Coronary artery (tissue), 2 donors: ENCODE data around the gene CD209.

Experiments
- DNase-seq: peaks from one replicate; pipeline ENCODE4 v3.0.0-alpha.2; 2017; ENCODE audit warnings: low spot score
- H3K27ac ChIP-seq, 2 donors: fragments of 200-600 bp; sonication (generic); one replicate each; pipeline ENCODE4 v1.5.1; 2016 to 2019
- H3K4me3 ChIP-seq: fragments of 200-600 bp; sonication (generic); 2 replicates; pipeline ENCODE4 v1.5.1; 2016; ENCODE audit warnings: mild to moderate bottlenecking, moderate library complexity
- TF ChIP-seq, protein P1 (sequence below): fragments of 200-600 bp; sonication (generic); IDR thresholded peaks from one replicate; pipeline ENCODE4 v1.5.1; 2019; ENCODE audit warnings: antibody characterized with exemption

The CD209 gene

GRCh38 chr19:7699417-7700401, 47.6 kb downstream of the CD209 start:
- DNase-seq: no peak
- Histone ChIP-seq H3K4me3 (no peak overlapping the region), H3K27ac (no peak overlapping the region)
- TF ChIP-seq, protein P1, sequence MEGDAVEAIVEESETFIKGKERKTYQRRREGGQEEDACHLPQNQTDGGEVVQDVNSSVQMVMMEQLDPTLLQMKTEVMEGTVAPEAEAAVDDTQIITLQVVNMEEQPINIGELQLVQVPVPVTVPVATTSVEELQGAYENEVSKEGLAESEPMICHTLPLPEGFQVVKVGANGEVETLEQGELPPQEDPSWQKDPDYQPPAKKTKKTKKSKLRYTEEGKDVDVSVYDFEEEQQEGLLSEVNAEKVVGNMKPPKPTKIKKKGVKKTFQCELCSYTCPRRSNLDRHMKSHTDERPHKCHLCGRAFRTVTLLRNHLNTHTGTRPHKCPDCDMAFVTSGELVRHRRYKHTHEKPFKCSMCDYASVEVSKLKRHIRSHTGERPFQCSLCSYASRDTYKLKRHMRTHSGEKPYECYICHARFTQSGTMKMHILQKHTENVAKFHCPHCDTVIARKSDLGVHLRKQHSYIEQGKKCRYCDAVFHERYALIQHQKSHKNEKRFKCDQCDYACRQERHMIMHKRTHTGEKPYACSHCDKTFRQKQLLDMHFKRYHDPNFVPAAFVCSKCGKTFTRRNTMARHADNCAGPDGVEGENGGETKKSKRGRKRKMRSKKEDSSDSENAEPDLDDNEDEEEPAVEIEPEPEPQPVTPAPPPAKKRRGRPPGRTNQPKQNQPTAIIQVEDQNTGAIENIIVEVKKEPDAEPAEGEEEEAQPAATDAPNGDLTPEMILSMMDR: no peak

DNA sequence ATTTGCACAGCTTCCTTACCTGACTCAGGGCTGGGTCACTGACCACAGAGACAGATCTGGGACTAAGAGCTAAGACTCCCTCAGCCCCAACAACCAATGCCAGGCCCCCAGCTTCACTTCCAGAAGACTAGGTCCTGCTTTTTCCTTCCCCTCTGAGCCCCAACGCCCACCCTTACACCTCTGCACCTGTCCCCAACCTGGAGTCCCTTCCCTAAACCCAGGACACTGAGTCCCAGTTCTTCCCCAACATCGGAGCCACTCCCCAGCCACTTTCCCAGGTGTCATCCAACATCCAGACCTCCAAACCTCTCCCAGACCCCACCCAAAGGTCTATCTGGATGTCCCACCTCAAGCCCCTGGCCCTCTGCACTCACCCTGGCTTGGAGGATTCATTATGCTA, 48.3 kb downstream of the CD209 start:
- no peak for DNase-seq

GRCh38 chr19:7698583-7698982, 48.8 kb downstream of the CD209 start:
- no peak for DNase-seq
- no peak overlapping the region for H3K4me3 ChIP-seq
- TF ChIP-seq, protein P1: no peak
- H3K27ac ChIP-seq: no peak overlapping the region

More for the DNA sequence above, 48.3 kb downstream of the CD209 start:
- Histone ChIP-seq H3K4me3 (no peak overlapping the region), H3K27ac (no peak overlapping the region)
- TF ChIP-seq, protein P1: no peak

GRCh38 chr19:7697721-7698287, 49.5 kb downstream of the CD209 start:
- no peak for DNase-seq
- Histone ChIP-seq H3K4me3 (no peak overlapping the region), H3K27ac (no peak overlapping the region)
- TF ChIP-seq, protein P1: no peak

DNA sequence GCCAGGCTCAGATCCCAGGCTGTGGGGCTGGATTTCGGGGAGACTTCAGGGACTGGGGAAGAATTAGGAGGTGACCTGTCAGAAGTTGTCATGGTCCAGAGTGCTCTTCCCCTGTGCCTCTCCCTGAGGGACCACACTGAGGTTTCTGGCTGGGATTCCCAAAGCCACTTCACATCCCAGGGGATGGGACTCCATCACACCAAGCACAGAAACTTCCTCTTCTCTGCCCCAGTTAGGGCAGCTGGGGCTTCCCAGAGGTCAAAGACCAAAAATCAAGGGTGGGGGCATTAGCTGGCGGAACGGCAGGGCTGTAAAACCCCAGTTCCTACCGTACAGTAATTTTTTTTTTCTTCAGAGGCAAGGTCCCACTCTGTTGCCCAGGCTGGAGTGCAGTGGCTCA, 52.8 kb downstream of the CD209 start:
- TF ChIP-seq, protein P1: no peak
- Histone ChIP-seq H3K27ac (no peak overlapping the region), H3K4me3 (no peak overlapping the region)
- DNase-seq: no peak

DNA sequence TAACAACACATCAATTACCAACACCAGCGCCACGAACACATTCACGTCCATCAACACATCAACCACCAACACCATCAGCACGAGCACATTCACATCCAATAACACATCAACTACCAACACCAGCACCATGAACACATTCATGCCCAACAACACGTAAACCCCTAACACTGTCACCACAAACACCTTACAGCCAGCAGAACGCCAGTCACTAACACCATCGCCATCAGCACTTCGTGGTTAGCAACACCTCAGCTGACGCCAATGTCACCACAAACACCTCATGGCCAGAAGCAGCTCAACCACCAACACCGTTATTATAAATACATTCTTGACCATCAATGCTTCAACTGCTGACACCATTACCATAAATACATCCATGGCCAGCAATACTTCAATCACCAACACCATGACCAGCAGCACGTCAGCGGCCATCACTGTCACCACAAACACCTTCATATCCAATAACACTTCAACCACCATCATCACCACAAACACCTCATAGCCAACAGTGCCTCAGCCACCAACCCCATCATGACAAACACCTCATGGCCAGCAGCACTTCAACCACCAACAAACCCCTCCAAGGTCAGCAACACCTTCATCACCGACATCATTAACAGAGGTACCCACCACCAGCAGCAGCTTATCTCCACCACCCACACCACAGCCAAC, 54.8 kb downstream of the CD209 start:
- H3K27ac ChIP-seq: no peak overlapping the region

More for the DNA sequence above, 54.8 kb downstream of the CD209 start:
- H3K4me3 ChIP-seq: no peak overlapping the region
- no peak for DNase-seq
- TF ChIP-seq, protein P1: no peak
